HCT116 (cell line): Measurements from ENCODE around the gene TRPM3.

Source experiments
- CTCF ChIP-seq, 3 experiments: fragments of 200-600 bp in 1 of 3; sonication (generic) in 1 of 3; IDR thresholded peaks in 2 of 3; conservative IDR thresholded peaks in 1 of 3; 2 replicates each; pipeline ENCODE4 v1.5.1; 2012 to 2017; ENCODE audit warnings: low read depth in 2 of 3, low read length in 2 of 3, antibody characterized with exemption in 1 of 3, borderline replicate concordance in 1 of 3, control low read depth in 1 of 3, mild to moderate bottlenecking in 1 of 3, mixed read lengths in 1 of 3, mixed run types in 1 of 3, moderate library complexity in 1 of 3; ENCODE audit not compliant: insufficient read depth in 1 of 3
- EZH2phosphoT487 ChIP-seq: fragments of 200-600 bp; IDR thresholded peaks from 2 replicates; pipeline ENCODE4 v1.6.1; 2018; ENCODE audit warnings: antibody characterized with exemption, borderline replicate concordance
- JUND ChIP-seq: IDR thresholded peaks from 2 replicates; pipeline ENCODE4 v1.6.1; 2012
- POLR2A ChIP-seq: IDR thresholded peaks from 2 replicates; pipeline ENCODE4 v1.7.0; 2011; ENCODE audit warnings: borderline replicate concordance; ENCODE audit not compliant: insufficient read depth, insufficient read length; ENCODE audit errors: extremely low read depth
- POLR2AphosphoS5 ChIP-seq: IDR thresholded peaks from 2 replicates; pipeline ENCODE4 v1.6.1; 2011; ENCODE audit warnings: mild to moderate bottlenecking, low read depth, low read length, moderate library complexity
- RAD21 ChIP-seq: IDR thresholded peaks from 2 replicates; pipeline ENCODE4 v1.6.1; 2012; ENCODE audit warnings: low read depth, mild to moderate bottlenecking
- SIN3A ChIP-seq: IDR thresholded peaks from 2 replicates; pipeline ENCODE4 v1.6.1; 2012; ENCODE audit warnings: low read depth
- SRF ChIP-seq: IDR thresholded peaks from 2 replicates; pipeline ENCODE4 v1.6.1; 2012; ENCODE audit warnings: low read depth
- TCF7L2 ChIP-seq: IDR thresholded peaks from 2 replicates; pipeline ENCODE4 v1.7.0; 2011; ENCODE audit warnings: borderline replicate concordance, inconsistent platforms; ENCODE audit not compliant: insufficient read depth, insufficient read length; ENCODE audit errors: extremely low read depth
- ZFX ChIP-seq: fragments of 450-650 bp; IDR thresholded peaks from 2 replicates; pipeline ENCODE4 v1.6.1; 2017
- ZNF274 ChIP-seq: fragments of 200-500 bp; sonication (Bioruptor generic); IDR thresholded peaks from 2 replicates; pipeline ENCODE4 v1.6.1; 2014; ENCODE audit warnings: mild to moderate bottlenecking, low read depth, low read length, inconsistent platforms
- TF ChIP-seq, protein P1 (sequence below): IDR thresholded peaks from 2 replicates; pipeline ENCODE4 v1.6.1; 2012

DNA sequence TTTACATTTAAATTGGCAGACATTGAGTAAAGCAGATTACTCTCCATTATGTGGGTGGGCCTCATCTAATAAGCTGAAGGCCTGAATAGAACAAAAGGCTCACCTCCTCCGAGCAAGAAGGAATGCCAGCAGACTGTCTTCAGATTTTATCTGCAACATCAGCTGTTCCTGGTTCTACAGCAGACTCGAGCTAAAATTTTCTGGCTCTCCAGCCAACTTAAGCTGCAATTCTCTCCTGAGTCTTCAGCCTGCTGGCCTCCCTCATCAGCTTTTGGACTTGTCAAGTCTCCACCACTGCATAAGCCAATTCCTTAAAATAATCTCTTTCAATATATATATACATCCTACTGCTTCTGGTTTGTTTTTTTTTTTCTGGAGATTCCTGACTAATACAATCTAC, 12.5 kb downstream of the TRPM3 start:
- no peak for TF ChIP-seq RAD21
- TF ChIP-seq POLR2A: no peak
- TF ChIP-seq ZFX: no peak
- no peak for TF ChIP-seq CTCF (IDR thresholded peaks at IDR 0.05 in 2 of 3, conservative IDR thresholded peaks at IDR 0.05 in 1 of 3; ENCODE audit: borderline replicate concordance in 1 of 3, insufficient read depth in 1 of 3, low read depth in 2 of 3, low read length in 2 of 3)
- TF ChIP-seq EZH2phosphoT487: no peak
- TF ChIP-seq, protein P1, sequence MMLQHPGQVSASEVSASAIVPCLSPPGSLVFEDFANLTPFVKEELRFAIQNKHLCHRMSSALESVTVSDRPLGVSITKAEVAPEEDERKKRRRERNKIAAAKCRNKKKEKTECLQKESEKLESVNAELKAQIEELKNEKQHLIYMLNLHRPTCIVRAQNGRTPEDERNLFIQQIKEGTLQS: no peak
- no peak for TF ChIP-seq TCF7L2
- TF ChIP-seq SIN3A: no peak
- TF ChIP-seq SRF: no peak
- TF ChIP-seq JUND: no peak
- no peak for TF ChIP-seq ZNF274
- TF ChIP-seq POLR2AphosphoS5: no peak
